Ureter (tissue), 1 donor: ENCODE data around the gene ZNF230. TPM values are rescaled to one million over a fixed set of nuclear protein-coding genes. Genes with fewer than 3 reads are reported as not detected.

Experiments used
- DNase-seq: peaks from one replicate; pipeline ENCODE4 v3.0.0-alpha.2; 2020; ENCODE audit warnings: low spot score
- total RNA-seq: library from RNA; stranded (reverse); gene quantifications from one replicate; pipeline ENCODE4 v1.2.4, GENCODE V29; 2023
- donor health status: DM: yes; HTN: yes; CAD: no.

ZNF230 gene
- total RNA-seq, 1 donor from 2014 or later: 8.8 TPM

DNA sequence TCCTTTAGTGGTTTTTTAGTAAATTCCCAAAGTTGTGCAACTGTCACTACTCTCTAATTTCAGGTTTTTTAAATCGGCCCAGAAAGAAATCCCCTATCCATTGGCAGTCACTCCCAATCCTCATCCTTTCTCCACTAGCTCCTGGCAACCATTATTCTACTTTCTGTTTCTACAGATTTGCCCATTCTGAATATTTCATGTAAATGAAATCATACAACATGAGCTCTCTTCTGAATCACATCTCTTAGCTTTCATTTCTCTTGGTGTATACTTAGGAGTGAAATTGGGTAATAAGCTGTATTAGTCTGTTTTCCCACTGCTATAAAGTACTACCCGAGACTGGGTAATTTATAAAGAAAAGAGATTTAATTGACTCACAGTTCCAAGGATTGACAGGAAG, 39.4 kb downstream of the ZNF230 start:
- DNase-seq: no peak

- peak; percentile 53 for DNase-seq
Observed at GRCh38 chr19:44050740-44051649, 48.2 kb downstream of the ZNF230 start.

DNA sequence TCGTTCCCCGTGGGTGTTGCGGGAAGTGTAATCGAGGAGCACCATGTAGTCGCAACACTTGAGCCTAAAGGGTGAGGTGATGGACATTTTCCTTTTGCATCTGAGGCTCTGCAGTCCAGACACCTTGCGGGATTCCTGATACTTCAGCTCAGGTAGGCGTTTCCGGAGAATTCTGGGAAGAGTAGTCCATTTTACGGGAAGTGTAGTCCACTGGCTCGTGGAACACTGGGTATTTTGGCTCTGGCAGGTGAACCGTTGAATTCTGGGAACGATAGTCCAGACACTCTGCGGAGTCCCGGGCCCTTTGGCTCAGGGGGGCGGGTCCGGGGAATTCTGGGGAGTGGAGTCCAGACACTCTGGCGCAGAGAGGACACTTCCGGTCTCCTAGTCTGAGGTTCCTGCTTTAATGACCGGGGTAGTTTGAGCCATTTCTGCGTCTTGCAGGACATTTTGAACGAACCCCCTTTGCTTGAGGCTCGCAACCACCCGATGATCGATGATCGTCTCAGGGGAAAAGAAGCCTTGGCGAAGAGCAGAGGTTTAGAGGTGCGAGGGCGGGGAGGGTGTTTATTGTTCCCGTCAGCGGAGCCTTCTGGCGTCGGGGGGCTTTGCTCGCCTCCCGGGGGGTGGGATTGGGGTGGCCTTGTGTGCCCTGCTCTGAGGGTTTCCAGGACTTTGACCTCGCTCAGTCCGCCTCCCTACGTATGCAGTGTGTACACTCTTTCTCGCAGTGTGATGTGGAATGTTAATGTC, 49.1 kb downstream of the ZNF230 start, which contains the start of gene ZNF223:
Gene ZNF223, plus strand, starts transcription at position 387 of the 753 bp plus-strand sequence. CDS start 3,141 bp downstream, outside the sequence.
- peak; percentile 96 for DNase-seq

GRCh38 chr19:44055870-44056269, 53.1 kb downstream of the ZNF230 start:
- DNase-seq: no peak

- no peak for DNase-seq
Observed at GRCh38 chr19:44059229-44059628, 56.5 kb downstream of the ZNF230 start.

- DNase-seq: no peak
Observed at GRCh38 chr19:44061038-44061437, 58.3 kb downstream of the ZNF230 start.

Other genes with a start within 250 kb of the ZNF230 start
- 60.6 TPM for gene SMG9, start 248.0 kb upstream of the ZNF230 start, total RNA-seq
- gene KCNN4, start 222.0 kb upstream of the ZNF230 start, total RNA-seq: 69.2 TPM
- gene LYPD5, start 200.5 kb upstream of the ZNF230 start, total RNA-seq: 5.9 TPM
- 15.1 TPM for gene ZNF283, start 175.6 kb upstream of the ZNF230 start, total RNA-seq
- gene ZNF404, start 119.0 kb upstream of the ZNF230 start, total RNA-seq: 4.8 TPM
- gene ZNF45, start 67.7 kb upstream of the ZNF230 start, total RNA-seq: 15.9 TPM
- 6.8 TPM for gene ZNF221, start 51.7 kb upstream of the ZNF230 start, total RNA-seq
- gene ZNF155, start 18.8 kb upstream of the ZNF230 start, total RNA-seq: 9.1 TPM
- gene ZNF222, start 22.4 kb downstream of the ZNF230 start, total RNA-seq: 4.9 TPM
- 16.9 TPM for gene ZNF223, start 49.1 kb downstream of the ZNF230 start, total RNA-seq
- gene ZNF284, start 69.2 kb downstream of the ZNF230 start, total RNA-seq: 2.0 TPM
- 32.6 TPM for gene ZNF224, start 91.4 kb downstream of the ZNF230 start, total RNA-seq
- gene ZNF225, start 110.4 kb downstream of the ZNF230 start, total RNA-seq: 5.1 TPM
- gene ZNF234, start 138.6 kb downstream of the ZNF230 start, total RNA-seq: 16.1 TPM
- gene ZNF226, start 162.1 kb downstream of the ZNF230 start, total RNA-seq: 30.8 TPM
- 22.4 TPM for gene ZNF227, start 209.6 kb downstream of the ZNF230 start, total RNA-seq